ENCODE measurements around the gene NCKAP5. TPM values are rescaled to one million over a fixed set of nuclear protein-coding genes. Genes with fewer than 3 reads are reported as not detected.

NCKAP5 gene
- total RNA-seq, 1 experiment from 2014 or later = 0.47 TPM

GRCh38 chr2:133498662-133499585, 69.3 kb downstream of the NCKAP5 start:
- no peak for DNase-seq (ENCODE audit: low read depth)

GRCh38 chr2:133497951-133498565, 70.2 kb downstream of the NCKAP5 start:
- DNase-seq (ENCODE audit: low read depth) = no peak

GRCh38 chr2:133497270-133497893, 70.9 kb downstream of the NCKAP5 start:
- DNase-seq (ENCODE audit: low read depth) = no peak

DNA sequence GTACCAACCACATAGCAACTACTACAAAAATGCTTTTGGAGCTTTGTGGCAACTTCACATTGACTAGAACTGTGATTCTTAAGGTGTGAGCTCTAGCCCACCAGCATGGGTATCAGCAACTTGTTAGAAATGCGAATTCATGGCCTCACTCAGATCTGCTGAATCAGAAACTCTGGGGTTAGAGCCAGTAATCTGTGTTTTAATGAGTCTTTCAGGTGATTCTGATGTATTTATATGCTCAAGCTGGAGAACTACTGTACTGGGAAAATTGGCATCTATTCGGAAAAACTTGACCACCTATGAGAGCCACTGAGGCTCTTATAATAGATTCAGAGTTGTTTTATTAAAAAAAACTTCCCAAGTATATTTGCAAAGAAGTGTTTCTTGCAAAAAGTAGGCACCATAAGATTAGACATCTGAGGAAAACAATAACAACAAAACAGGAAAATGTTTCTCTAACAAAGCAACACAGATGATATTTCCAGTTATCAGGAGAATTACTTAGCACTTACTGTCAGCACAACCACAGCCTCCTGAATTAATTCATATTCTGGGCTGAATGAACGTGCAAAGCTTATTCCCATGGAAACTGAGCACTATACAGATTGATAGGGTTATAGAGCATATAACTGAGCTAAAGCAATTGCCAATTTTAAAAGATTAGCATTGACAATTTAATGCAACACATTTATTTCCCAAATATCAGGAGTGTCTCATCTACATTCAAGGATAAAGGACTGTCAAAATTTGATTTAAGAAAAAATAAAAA, 71.6 kb downstream of the NCKAP5 start:
- DNase-seq (ENCODE audit: low read depth) = no peak

DNA sequence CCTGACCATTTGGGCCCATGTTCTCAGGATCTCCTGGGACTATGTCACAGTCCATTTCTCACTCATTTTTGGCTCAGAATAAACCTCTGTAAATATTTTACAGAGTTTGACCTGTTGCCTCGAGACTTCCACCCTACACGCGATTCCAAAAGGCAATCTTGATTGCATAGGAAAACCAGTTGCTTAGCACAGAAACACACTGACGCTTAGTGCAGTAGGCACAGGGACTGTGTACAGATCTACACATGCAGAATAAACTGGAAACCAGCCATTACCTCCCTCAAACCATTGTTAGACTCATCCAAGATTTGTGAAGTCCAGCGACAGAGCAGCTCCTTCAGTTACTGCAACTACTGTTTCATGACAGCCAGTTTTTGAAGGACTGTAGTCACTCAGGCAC, 73.0 kb downstream of the NCKAP5 start:
- DNase-seq (ENCODE audit: low read depth) = no peak

DNA sequence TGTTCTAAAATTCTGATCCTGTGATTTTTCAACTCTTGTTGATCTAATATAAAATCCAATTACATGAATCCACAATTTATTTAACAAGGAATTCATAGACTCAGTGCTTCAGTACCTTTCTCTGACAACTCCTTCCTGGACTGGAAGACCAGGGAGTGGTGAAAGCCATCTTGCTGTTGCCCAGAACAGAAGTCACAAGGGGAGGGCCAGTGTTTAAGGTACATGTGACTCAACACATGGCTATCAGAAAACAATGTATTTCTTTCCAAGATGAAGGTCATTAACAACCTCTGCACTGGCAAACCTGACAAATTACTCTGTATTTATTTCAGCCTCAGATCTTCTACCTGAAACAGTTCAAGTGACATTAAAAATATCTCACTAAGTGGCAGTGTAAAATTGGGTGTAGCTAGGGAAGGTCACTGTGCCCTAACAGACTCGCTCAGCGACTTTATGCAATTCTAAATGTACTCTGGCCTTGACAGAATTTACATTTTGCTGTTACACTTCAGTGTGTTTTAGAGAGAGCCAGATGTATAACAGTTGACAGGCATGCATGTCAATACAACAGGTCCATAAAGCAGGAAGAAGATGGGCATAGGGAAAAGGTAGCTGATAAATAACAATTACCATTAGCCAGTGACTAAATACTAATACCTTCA, 75.4 kb downstream of the NCKAP5 start:
- no peak for DNase-seq (ENCODE audit: low read depth)

GRCh38 chr2:133490411-133490980, 77.8 kb downstream of the NCKAP5 start:
- DNase-seq (ENCODE audit: low read depth) = no peak

GRCh38 chr2:133489641-133490410, 78.4 kb downstream of the NCKAP5 start:
- peak; percentile 27 for DNase-seq (ENCODE audit: low read depth)

DNA sequence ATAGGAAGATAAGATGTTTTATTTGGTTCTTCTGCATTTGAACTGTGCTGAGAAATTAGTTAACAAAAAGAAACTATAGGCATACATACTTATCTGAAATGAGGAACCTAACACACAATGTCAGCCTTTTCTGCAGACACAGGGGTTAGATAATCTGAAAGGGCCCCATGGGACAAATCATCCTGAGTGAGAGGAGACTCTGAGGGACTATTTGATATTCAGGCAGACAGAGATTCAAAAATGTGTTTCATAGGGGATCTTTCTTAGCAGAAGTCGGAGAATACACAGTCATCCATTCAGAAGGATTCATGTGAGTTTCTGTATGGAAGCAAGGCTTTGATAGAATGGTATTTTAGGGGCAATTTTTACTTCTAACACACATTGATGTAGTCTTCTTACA, 79.1 kb downstream of the NCKAP5 start:
- DNase-seq (ENCODE audit: low read depth) = no peak

- no peak for DNase-seq (ENCODE audit: low read depth)
Measured at GRCh38 chr2:133486771-133487191, 81.5 kb downstream of the NCKAP5 start.

DNA sequence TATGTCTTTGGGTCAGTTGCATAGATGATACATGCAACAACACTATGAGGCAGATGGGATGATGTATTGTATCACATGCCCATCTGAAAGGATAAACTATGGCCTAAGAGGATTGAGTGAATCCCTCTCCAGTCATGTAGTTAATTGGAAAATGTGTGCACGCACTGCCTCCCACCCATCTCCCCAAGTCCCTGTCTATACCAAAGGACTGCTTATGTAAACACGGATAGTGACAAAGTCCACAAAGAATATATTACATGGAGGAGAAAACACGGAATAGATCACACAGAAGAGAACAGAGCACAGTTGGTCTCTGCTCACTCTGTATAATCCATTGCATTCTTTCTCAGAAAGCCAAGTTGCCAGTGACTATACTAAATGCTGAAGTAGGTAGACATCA, 82.4 kb downstream of the NCKAP5 start:
- DNase-seq (ENCODE audit: low read depth) = no peak

DNA sequence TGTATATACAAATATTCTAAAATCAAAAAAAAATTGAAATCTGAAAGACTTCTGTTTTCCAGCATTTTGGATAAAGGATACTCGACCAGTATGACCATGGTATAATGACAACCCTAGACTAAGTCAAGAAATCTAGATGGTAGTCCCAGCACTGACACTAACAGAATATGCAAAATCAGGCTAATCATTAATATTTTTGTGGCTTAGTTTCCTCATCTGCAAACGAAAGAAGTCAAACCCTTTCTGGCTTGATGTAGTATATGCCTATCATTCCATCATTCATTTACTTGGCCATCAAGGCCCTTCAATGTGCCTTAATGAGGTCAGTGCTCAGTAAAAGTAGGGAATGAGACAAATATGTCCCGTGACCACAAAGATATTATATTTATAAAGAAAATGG, 83.5 kb downstream of the NCKAP5 start:
- no peak for DNase-seq (ENCODE audit: low read depth)

- DNase-seq (ENCODE audit: low read depth) = peak; percentile 35
Measured at GRCh38 chr2:133484106-133484505, 84.2 kb downstream of the NCKAP5 start.

- DNase-seq (ENCODE audit: low read depth) = no peak
Measured at GRCh38 chr2:133483181-133483580, 85.1 kb downstream of the NCKAP5 start.

DNA sequence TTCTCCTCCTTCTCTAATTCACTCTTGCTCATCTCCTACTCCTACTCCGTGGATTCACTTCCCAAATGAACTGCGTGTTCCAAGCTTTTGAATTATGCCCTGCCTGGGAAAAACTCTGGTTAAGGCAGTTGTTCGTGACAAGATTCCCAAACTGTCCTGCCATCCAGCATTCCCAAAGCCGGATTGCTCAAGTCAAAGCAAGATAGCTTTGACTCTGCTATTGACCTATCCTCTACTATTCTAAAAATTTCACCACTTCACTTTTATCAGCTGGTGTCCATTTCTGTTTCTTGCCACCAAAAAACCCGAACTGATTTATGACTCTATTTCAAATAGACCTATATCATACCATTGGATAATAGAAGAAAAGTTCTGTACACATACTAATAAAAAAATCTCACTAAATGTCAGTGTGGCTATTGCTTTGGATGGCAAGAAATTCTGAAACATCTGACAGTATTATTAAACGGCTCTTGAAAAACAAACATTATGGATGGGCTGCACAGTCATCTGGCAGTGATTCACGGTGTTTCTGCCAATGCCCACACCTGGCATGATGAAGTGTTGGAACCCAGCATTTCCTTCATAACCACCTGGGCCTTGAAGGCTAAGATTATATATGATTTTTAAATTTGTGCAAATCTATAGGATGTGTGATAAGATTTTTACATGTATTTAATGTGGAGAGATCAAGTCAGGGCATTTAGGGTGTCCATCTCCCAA, 87.4 kb downstream of the NCKAP5 start:
- DNase-seq (ENCODE audit: low read depth) = no peak

- peak; percentile 72 for DNase-seq (ENCODE audit: low read depth)
Measured at GRCh38 chr2:133477616-133477990, 90.7 kb downstream of the NCKAP5 start.

- DNase-seq (ENCODE audit: low read depth) = no peak
Measured at GRCh38 chr2:133476931-133477615, 91.2 kb downstream of the NCKAP5 start.

DNA sequence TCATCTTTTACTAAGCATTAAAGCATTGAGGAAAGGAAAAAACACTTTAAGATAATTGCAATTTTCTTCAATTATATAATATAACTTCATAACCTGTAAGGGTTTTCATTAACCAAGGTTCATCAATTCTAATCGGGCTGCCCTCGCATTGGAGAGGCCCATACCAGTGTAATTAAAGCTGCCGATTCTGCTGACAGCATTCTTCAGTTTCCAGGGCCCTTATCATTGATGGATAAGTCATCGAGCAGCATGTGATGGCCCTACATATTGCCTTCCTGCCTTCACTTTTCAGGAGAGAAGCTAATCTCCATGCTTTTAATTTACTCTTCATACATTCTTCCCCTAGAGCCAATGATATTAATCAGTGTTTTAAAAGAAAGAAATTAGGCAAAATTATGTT, 92.0 kb downstream of the NCKAP5 start:
- no peak for DNase-seq (ENCODE audit: low read depth)

DNA sequence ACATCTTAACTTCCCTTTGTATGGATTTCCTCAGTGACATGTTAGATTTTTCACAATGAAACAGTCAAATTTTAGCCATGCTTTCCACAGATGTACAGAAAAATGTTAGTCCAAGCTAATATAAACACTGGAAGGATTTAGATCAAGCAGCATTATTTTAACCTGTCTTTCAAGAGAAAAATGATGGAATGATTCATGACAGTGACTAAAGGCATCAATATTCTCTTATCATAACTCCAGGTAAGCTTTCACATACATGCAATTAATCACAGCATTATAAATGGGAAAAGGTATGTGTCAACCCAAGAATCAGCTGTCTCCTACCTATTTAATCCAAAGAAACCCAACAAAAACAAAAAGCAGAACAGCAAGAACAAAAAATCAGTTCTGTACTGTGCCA, 92.7 kb downstream of the NCKAP5 start:
- DNase-seq (ENCODE audit: low read depth) = no peak

Data from HT1080 (cell line).